ENCODE data around the gene PLA2G5. TPM values are rescaled to one million over a fixed set of nuclear protein-coding genes. Genes with fewer than 3 reads are reported as not detected.

PLA2G5 gene
- total and polyA plus RNA-seq, 2 of the 4 experiments (the other 2 are of a cell fraction), result not detected

DNA sequence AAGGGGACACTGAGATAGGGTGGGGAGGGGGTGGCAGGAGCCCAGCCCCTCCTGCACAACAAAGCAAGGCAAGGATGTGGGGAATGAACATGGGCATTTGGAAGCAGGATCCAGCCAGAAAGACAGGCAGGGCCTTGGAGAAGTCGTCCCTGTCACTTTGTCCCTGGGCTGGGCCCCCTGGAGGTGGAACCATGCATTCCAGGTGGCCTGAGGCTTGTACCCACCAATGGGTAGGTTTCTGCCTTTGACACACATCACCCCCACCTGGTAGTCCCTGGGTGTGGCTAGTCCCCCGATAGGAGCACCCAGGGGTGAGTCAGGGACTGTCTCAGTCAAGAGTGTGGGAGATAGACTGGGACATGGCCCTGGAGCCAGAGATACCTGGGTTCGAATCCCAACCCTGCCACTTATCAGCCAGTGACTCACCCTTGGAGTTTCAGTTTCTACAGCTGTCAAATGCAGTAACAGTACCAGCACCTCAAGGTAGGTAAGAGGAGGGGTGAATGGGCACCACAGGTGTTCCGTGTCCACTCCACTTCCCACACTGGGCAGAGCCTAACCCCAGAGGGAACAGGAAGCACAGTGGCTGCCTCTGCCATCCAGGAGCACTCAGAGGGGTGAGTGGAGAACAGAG is 39.3 kb downstream of the PLA2G5 start:
- no TSS peak for BruUV-seq (replicated peaks)
- no peaks in the 10 kb centered on the region for H3K9me3 ChIP-seq (ENCODE audit: control insufficient read depth, insufficient read depth, low read length)
- in situ Hi-C loops (cut with MboI; ENCODE audit: low sequenced_read_pairs) (no loop called here), intact Hi-C loops (cut with micrococcal nuclease) (no loop called here), dilution Hi-C loops (cut with HindIII; ENCODE audit: low sequenced_read_pairs, unreplicated experiment) (no loop called here)
- no peak overlapping the region for H2BK20ac ChIP-seq (ENCODE audit: low read depth, low read length)
- ATAC-seq (ENCODE audit: low read depth), result no peak
- H3K9me1 ChIP-seq (ENCODE audit: insufficient read depth, low read length), result no peaks in the 10 kb centered on the region
- no peak overlapping the region for H2BK5ac ChIP-seq (ENCODE audit: low read depth, low read length, poor library complexity, severe bottlenecking)
- ChIA-PET POLR2A (ENCODE audit: unreplicated experiment) (no interaction called here), CTCF (interaction anchor here (0.6 kb wide), 1 partner anchor 162 kb away, joined by 5 read pairs; no protein-coding TSS in a partner anchor)
- no CpG with 5 or more reads among the region's 4 CpGs for WGBS, 2 experiments (ENCODE audit: extremely low coverage in 2 of 2, insufficient read length in 1 of 2)
- no peak overlapping the region for H3K9ac ChIP-seq (ENCODE audit: low read depth, low read length)
- peaks cover 39% of the 10 kb centered on the region for H3K27me3 ChIP-seq (ENCODE audit: control insufficient read depth, insufficient read depth, low read length)
- H3K36me3 ChIP-seq (ENCODE audit: control insufficient read depth, insufficient read depth, low read length), result no peaks in the 10 kb centered on the region
- H4K91ac ChIP-seq (ENCODE audit: insufficient read depth, low read depth, low read length), result no peak overlapping the region
- no peak overlapping the region for H3K18ac ChIP-seq (ENCODE audit: low read depth, low read length)
- no peak overlapping the region for H2AK5ac ChIP-seq (ENCODE audit: low read depth, low read length)
- no peak overlapping the region for H3K4me2 ChIP-seq (ENCODE audit: low read depth, low read length)
- DNase-seq, result no peak
- H4K5ac ChIP-seq (ENCODE audit: low read depth, low read length), result no peak overlapping the region
- no peaks in the 10 kb centered on the region for H3K4me1 ChIP-seq (ENCODE audit: control insufficient read depth, insufficient read depth, low read length)
- no peaks in the 10 kb centered on the region for H4K20me1 ChIP-seq (ENCODE audit: insufficient read depth, low read length)
- H4K8ac ChIP-seq (ENCODE audit: low read depth in 2 of 2, low read length in 2 of 2), result no peak overlapping the region
- H3K4ac ChIP-seq (ENCODE audit: low read depth, low read length), result no peak overlapping the region
- no peak overlapping the region for H3K4me3 ChIP-seq (ENCODE audit: insufficient read depth, low read depth, low read length)
- H2BK120ac ChIP-seq (ENCODE audit: low read depth, low read length), result no peak overlapping the region
- no peak overlapping the region for H3K23ac ChIP-seq (ENCODE audit: low read depth, low read length)
- no peak overlapping the region for H3K27ac ChIP-seq (ENCODE audit: insufficient read depth, low read length)
- H3K14ac ChIP-seq (replicated peaks; ENCODE audit: low read depth, low read length), result no peak overlapping the region
- no peak overlapping the region for H2AFZ ChIP-seq (replicated peaks; ENCODE audit: low read length, poor library complexity)
- H2AK9ac ChIP-seq (replicated peaks; ENCODE audit: low read depth, low read length, poor library complexity), result no peak overlapping the region
- no peak overlapping the region for H3K56ac ChIP-seq (ENCODE audit: extremely low read depth, insufficient read depth, low read length)
- TF ChIP-seq RAD21 (IDR thresholded peaks at IDR 0.05; ENCODE audit: low read length) (no peak), POLR2A (IDR thresholded peaks at IDR 0.05; ENCODE audit: low read depth, low read length) (no peak), CEBPB (IDR thresholded peaks at IDR 0.05; ENCODE audit: low read depth, low read length) (no peak), SMC3 (IDR thresholded peaks at IDR 0.05; ENCODE audit: low read depth, low read length) (no peak)
- H3K79me1 ChIP-seq (ENCODE audit: low read depth in 1 of 2, low read length in 2 of 2), result no peaks in the 10 kb centered on the region
- H2BK15ac ChIP-seq (ENCODE audit: low read depth, low read length), result no peak overlapping the region

All from IMR-90 (cell line).